GM15510 (cell line): ENCODE measurements around the gene ZGRF1.

Experiments
- POLR2A ChIP-seq: IDR thresholded peaks from 3 replicates; pipeline ENCODE4 v1.6.1; 2011; ENCODE audit warnings: borderline replicate concordance; ENCODE audit not compliant: insufficient read length; ENCODE audit errors: extremely low read depth

Gene ZGRF1, protein sequence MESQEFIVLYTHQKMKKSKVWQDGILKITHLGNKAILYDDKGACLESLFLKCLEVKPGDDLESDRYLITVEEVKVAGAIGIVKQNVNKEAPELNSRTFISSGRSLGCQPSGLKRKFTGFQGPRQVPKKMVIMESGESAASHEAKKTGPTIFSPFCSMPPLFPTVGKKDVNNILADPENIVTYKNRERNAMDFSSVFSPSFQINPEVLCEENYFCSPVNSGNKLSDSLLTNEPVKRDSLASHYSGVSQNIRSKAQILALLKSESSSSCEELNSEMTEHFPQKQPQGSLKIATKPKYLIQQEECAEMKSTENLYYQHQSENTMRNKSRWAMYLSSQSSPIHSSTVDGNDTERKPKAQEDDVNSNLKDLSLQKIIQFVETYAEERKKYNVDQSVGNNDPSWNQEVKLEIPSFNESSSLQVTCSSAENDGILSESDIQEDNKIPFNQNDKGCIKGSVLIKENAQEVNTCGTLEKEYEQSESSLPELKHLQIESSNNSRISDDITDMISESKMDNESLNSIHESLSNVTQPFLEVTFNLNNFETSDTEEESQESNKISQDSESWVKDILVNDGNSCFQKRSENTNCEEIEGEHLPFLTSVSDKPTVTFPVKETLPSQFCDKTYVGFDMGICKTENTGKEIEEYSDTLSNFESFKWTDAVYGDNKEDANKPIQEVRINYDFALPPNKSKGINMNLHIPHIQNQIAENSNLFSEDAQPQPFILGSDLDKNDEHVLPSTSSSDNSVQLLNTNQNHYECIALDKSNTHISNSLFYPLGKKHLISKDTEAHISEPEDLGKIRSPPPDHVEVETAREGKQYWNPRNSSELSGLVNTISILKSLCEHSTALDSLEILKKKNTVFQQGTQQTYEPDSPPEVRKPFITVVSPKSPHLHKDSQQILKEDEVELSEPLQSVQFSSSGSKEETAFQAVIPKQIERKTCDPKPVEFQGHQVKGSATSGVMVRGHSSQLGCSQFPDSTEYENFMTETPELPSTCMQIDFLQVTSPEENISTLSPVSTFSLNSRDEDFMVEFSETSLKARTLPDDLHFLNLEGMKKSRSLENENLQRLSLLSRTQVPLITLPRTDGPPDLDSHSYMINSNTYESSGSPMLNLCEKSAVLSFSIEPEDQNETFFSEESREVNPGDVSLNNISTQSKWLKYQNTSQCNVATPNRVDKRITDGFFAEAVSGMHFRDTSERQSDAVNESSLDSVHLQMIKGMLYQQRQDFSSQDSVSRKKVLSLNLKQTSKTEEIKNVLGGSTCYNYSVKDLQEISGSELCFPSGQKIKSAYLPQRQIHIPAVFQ (N-terminal part only)

DNA sequence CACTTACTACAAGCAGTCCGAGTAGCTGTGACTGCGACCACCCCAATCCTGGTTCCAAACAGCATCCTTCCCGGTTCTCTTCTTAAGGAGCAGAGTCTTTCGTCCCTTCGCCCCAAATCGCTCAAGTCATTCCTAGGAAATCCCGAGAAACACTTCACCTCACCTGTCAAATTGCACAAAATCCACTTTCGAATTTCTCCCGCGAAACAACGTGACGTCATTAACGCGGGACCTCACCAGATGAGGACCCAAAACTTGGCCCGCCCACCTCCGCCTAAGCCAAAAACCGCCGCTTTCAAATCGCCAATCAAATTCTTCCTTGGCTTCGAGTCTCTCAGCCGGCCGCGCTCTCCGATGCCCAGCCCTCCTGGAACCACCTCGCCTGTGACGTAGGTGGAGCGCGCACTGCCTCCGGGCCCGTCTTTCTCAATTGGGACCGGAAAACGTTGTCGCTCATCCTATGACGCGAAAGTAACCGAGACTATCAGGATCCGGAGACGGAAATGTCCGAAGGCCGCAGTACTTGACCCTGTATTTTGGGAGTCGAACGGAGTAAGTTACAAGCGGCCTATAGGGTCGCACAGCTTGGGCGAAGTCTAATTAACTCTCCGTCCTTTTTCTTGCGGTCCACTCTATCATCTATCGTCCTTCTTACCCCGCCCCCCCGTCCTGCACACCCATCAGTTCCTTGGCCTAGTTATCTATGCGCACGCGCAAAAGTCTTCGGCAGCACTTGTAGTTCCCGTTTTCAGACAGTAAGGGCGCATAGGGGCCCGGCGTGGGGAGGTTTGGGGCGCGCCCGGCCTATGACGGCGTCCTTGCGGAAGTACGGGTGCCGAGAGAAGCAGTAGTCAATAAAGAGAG is at the start of gene ZGRF1, which contains the start of gene LARP7:
Gene ZGRF1 (minus strand): TSS at position 222 of the 864 bp plus-strand sequence. CDS start 3,733 bp downstream, outside the sequence.
Gene LARP7 (plus strand): TSS at position 456 of the 864 bp plus-strand sequence. CDS start 7,527 bp downstream, outside the sequence.
- TF ChIP-seq POLR2A: peak; percentile 52

DNA sequence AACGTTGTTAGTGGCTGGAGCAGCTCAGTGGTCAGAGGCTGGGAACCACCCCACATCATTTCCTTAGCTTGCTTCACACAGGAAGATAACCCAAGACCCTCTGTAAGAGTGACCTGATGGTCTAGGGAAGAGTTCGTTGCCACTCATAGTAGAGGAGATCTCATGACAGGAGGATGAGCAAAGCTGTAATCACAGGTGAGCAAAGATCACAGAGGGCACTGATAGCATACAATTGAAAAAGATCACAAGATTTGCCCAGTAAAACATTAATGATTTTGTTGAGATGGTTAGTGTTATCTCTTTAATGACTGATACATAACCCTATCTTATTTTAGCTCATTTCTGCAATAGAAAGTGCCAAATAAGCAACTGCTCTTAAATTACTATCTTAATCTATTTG is 44.3 kb upstream of the ZGRF1 start:
- no peak for TF ChIP-seq POLR2A

DNA sequence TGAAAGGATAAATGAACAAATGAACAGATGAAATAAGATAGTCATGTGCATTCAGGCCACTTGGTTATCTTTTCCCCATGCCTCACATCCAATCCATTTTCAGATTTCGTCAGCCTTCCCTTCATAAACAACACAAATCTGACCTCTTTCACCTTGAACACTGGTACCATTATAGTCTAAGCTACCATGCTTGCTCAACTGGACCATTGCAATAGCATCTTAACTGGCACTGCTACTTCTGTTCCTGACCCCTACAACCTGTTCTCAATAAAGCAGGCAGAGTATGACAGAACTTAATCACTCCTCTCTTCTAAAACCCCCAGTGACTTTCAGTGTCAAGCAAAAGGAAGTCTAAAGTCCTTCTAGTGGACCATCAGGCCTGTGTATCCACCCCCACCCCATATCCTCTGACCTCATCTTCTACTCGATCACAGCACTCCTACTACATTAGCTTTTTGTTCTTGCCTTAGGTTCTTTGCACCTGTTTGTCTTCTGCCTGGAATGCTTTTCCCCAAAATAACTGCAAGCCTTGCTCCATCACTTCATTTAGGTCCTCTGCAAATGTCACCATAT is 40.9 kb upstream of the ZGRF1 start:
- TF ChIP-seq POLR2A: no peak

DNA sequence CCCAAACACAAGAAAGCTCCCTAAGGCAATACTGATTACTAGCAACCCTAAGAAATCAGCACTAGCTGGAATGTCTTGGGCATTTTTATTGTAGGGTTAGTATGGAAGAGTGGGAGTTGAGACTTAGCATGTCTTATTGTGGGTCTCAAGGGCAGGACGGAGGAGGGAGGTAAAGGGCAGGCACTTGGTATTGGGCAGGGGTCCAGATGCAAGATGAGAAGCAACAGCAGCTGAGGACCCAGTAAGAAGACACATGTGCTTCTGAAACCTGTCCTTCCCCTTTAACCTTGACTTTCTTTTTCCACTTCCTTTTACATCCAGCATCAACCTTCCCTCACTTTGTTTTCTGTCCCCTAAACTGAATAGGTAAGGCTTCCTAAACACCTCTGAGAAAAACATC is 37.7 kb upstream of the ZGRF1 start:
- no peak for TF ChIP-seq POLR2A

GRCh38 chr4:112673686-112674085 is 37.0 kb upstream of the ZGRF1 start:
- TF ChIP-seq POLR2A: no peak

GRCh38 chr4:112673076-112673475 is 36.4 kb upstream of the ZGRF1 start:
- TF ChIP-seq POLR2A: no peak

DNA sequence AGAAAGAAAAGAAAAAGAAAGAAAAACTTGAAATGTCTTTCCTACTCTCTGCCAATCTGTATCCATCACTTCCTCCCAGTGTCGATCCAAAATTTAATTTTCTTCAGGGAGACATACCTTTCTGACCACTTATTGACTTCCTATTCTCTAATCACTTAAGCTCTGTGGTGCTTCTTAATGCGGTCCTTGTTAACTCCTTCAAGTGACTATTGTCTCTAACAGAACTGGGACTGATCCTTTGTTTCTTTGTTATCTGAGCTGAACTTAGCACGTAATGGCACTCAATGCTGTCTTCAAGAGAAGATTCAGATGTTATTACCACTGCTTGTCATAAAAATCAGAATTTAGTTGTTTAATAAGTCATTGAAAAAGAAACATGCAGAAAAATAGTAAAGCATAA is 31.4 kb upstream of the ZGRF1 start:
- TF ChIP-seq POLR2A: no peak

DNA sequence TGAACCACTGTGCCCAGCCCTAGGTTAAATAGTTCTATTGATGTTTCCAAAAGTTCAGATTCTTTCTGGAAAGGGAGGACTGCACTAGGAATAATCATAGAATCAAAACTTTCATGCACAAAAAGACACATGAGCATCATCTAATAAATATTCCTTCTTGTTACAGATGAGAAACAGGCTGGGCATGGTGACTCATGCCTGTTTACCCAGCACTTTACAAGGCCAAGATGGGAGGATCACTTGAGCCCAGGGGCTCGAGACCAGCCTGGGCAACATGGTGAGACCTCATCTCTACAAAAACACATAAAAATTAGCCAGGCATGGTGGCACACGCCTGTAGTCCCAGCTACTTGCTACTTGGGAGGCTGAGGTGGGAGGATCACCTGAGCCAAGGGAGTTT is 27.9 kb upstream of the ZGRF1 start:
- TF ChIP-seq POLR2A: no peak

GRCh38 chr4:112655270-112655669 is 18.6 kb upstream of the ZGRF1 start:
- no peak for TF ChIP-seq POLR2A

GRCh38 chr4:112652216-112652615 is 15.5 kb upstream of the ZGRF1 start:
- no peak for TF ChIP-seq POLR2A

GRCh38 chr4:112651641-112652040 is 14.9 kb upstream of the ZGRF1 start:
- TF ChIP-seq POLR2A: no peak

DNA sequence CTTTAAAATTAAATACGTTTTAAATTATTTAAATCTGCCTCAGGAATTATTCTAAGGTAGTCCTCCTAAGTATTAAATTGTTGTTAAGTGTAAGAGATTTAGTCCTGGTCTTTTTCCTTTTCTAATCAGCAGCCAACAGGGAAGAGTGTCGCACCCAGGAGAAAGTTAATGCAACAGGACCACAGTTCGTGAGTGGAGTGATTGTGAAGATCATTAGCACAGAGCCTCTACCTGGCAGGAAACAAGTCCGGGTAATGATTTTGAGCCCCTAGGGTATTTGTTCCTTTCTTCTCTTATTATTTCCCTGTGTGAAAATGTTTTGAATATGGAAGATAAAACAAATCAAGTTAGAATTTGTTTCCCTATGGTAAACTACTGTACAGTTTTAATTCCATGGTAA is 13.6 kb upstream of the ZGRF1 start:
- no peak for TF ChIP-seq POLR2A

DNA sequence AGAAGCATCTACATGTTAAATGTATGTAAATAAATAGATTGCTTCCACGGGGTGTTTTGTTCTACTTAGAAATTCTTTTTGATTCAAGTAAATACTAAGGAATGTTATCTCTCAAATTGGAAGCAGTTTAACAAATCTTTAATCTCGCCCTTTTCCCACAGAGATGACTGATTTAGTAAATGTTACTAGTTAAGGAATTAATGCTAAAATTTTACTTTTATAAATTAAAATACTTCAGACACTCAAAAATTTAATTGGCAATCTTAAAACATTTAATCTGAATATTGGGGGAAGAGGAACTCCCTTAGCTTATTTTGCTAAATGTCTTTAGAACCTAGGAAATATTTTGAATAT is 12.3 kb upstream of the ZGRF1 start:
- no peak for TF ChIP-seq POLR2A
